A673 (cell line): ENCODE measurements around the gene CALU. TPM values are rescaled to one million over a fixed set of nuclear protein-coding genes. Genes with fewer than 3 reads are reported as not detected.

Experiments
- BruUV-seq: library from RNA; stranded (reverse); fragments of 400-500 nt; replicated peaks from 2 replicates; lab custom pipeline; 2021; lab: Mats Ljungman, UMichigan
- CTCF ChIA-PET: fragments of 300-600 bp; sonication (Branson Sonifier 250); formaldehyde crosslinking; loops from one replicate; lab custom pipeline; 2022; ENCODE audit warnings: antibody characterized with exemption; lab: Charles Lee
- POLR2A ChIA-PET: fragments of 300-600 bp; sonication (Branson Sonifier 250); formaldehyde crosslinking; loops from one replicate; lab custom pipeline; 2022; ENCODE audit warnings: antibody characterized with exemption; ENCODE audit not compliant: low non-redundant PET; lab: Charles Lee
- DNase-seq: peaks from one replicate; pipeline ENCODE4 v3.0.0-alpha.2; 2015; ENCODE audit warnings: low spot score
- H3K27ac ChIP-seq: fragments of 200-600 bp; sonication (generic); 2 replicates; pipeline ENCODE4 v1.5.1; 2016; ENCODE audit warnings: mixed run types, low read depth, mild to moderate bottlenecking, mixed read lengths, antibody characterized with exemption, low read length; ENCODE audit not compliant: poor library complexity, severe bottlenecking
- H3K27me3 ChIP-seq: fragments of 200-600 bp; sonication (generic); replicated peaks from 2 replicates; pipeline ENCODE4 v1.6.1; 2017; ENCODE audit warnings: mixed run types, low read depth, mild to moderate bottlenecking, mixed read lengths, antibody characterized with exemption, low read length; ENCODE audit not compliant: insufficient read depth, poor library complexity
- H3K36me3 ChIP-seq: fragments of 200-600 bp; sonication (generic); 2 replicates; pipeline ENCODE4 v1.6.1; 2016; ENCODE audit warnings: mixed run types, mild to moderate bottlenecking, mixed read lengths, antibody characterized with exemption, low read length; ENCODE audit not compliant: insufficient read depth, poor library complexity, severe bottlenecking
- H3K4me1 ChIP-seq: fragments of 200-600 bp; sonication (generic); 2 replicates; pipeline ENCODE4 v1.6.1; 2017; ENCODE audit warnings: mixed run types, mild to moderate bottlenecking, mixed read lengths, antibody characterized with exemption, low read length; ENCODE audit not compliant: insufficient read depth, poor library complexity, severe bottlenecking
- H3K4me3 ChIP-seq: fragments of 200-600 bp; sonication (generic); 2 replicates; pipeline ENCODE4 v1.5.1; 2016; ENCODE audit warnings: low read depth, mixed run types, mild to moderate bottlenecking, mixed read lengths, low read length; ENCODE audit not compliant: poor library complexity, severe bottlenecking
- H3K9me3 ChIP-seq: fragments of 200-600 bp; sonication (generic); 2 replicates; pipeline ENCODE4 v1.6.1; 2016; ENCODE audit warnings: mixed run types, low read depth, mild to moderate bottlenecking, mixed read lengths, antibody characterized with exemption, low read length; ENCODE audit not compliant: poor library complexity, severe bottlenecking
- CTCF ChIP-seq: fragments of 300-800, 200-600 bp; sonication (generic); conservative IDR thresholded peaks from 2 replicates; pipeline ENCODE4 v1.5.1; 2017; ENCODE audit warnings: low read depth, mild to moderate bottlenecking, antibody characterized with exemption, low read length, moderate library complexity, mixed read lengths
- EZH2 ChIP-seq: fragments of 200-600 bp; sonication (generic); IDR thresholded peaks from 2 replicates; pipeline ENCODE4 v1.6.1; 2017; ENCODE audit warnings: borderline replicate concordance, low read depth, mild to moderate bottlenecking, mixed read lengths, antibody characterized with exemption, low read length; ENCODE audit not compliant: poor library complexity, severe bottlenecking
- intact Hi-C: fragments of 100-400 bp; cut with micrococcal nuclease; formaldehyde crosslinking; loops from one replicate; pipeline ENCODE4 v1.10.0; 2022; ENCODE audit not compliant: unreplicated experiment
- total RNA-seq: library from RNA; stranded (reverse); gene quantifications from 2 replicates; pipeline ENCODE4 v1.2.3, GENCODE V29; 2021

CALU gene
- total RNA-seq, 1 experiment from 2014 or later = 162 TPM

DNA sequence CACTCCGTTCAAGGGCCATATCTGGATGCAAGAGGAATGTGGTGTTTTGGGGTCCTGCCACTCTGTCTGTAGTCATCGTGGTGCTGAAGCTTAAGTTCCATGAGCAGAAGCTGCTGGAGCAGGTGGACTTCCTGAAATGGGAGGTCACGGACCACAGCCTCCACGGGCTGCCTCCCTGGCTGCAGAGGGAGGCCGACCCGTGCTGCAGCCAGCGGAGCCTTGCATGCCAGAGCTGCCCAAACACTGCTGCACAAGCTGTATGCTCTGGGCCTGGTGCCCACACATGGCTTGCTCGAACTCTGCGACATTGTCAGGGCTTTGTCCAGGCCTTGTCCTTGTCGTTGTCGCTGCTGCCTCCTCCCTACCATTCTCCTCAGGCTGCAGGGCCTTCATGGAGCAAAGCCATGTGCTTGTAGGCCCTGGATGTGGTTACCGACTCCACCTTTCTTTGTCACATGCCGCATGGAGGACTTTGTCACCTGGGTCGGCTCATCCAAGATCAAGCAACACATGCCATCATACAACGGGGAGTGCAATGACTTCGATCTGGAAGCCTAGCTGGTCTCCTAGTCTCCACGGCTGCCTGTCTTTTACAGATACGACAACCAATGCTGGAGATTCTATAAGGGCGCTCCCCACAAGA is 45.7 kb upstream of the CALU start:
- peaks cover 4% of the 10 kb centered on the region for H3K27me3 ChIP-seq
- H3K9me3 ChIP-seq = no peaks in the 10 kb centered on the region
- no peak for TF ChIP-seq EZH2
- TF ChIP-seq CTCF = no peak
- DNase-seq = no peak
- peaks cover 5% of the 10 kb centered on the region for H3K4me1 ChIP-seq
- ChIA-PET CTCF (no interaction called here), POLR2A (interaction anchor here (0.6 kb wide), 1 partner anchor 218 kb away, joined by 3 read pairs; no protein-coding TSS in a partner anchor)
- no peaks in the 10 kb centered on the region for H3K36me3 ChIP-seq
- intact Hi-C loops = no loop called here
- no peak overlapping the region for H3K4me3 ChIP-seq
- no peak overlapping the region for H3K27ac ChIP-seq
- no TSS peak for BruUV-seq

DNA sequence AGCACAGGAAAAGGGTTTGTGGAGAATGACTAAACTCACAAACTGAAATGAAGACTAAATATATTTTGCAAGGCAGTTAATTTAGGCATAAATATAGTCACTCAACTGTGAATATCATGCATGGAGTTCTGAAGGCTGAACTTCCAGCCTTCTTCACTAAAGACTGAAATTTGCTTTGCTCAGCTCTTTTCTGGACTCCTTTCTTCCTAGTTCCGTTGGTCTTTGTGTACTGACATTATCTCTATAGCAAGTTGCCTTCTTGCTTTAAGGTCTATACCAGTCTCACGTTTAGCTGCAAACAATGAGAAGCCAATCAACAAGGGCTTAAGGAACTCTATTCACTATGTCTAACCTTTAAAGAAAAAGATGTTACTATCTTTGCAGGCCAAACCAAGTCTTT is 44.4 kb upstream of the CALU start:
- no peak for TF ChIP-seq CTCF
- TF ChIP-seq EZH2 = no peak
- H3K27ac ChIP-seq = no peak overlapping the region
- no peak overlapping the region for H3K4me3 ChIP-seq
- POLR2A ChIA-PET = no interaction called here
- H3K27me3 ChIP-seq = peaks cover 4% of the 10 kb centered on the region
- no peaks in the 10 kb centered on the region for H3K9me3 ChIP-seq
- peaks cover 5% of the 10 kb centered on the region for H3K4me1 ChIP-seq
- DNase-seq = no peak
- intact Hi-C loops = no loop called here
- CTCF ChIA-PET = no interaction called here
- H3K36me3 ChIP-seq = no peaks in the 10 kb centered on the region
- BruUV-seq = no TSS peak

GRCh38 chr7:128697302-128697905 is 41.8 kb upstream of the CALU start:
- BruUV-seq = no TSS peak
- POLR2A ChIA-PET = no interaction called here

More at GRCh38 chr7:128697302-128697905, 41.8 kb upstream of the CALU start:
- no peaks in the 10 kb centered on the region for H3K36me3 ChIP-seq
- intact Hi-C loops = no loop called here
- CTCF ChIA-PET = interaction anchor here (0.6 kb wide), 1 partner anchor 13 kb away, joined by 6 read pairs; no protein-coding TSS in a partner anchor
- no peaks in the 10 kb centered on the region for H3K9me3 ChIP-seq
- peak overlapping the region; percentile 49 for H3K4me3 ChIP-seq
- peaks cover 4% of the 10 kb centered on the region for H3K27me3 ChIP-seq
- no peak overlapping the region for H3K27ac ChIP-seq
- DNase-seq = peak; percentile 78
- peaks cover 5% of the 10 kb centered on the region for H3K4me1 ChIP-seq
- TF ChIP-seq EZH2 (no peak), CTCF (peak; percentile 56)
